C4-2B (cell line): ENCODE results near the gene SEMA5B.

ENCODE experiments used
- CTCF ChIP-seq: fragments of 450-650 bp; conservative IDR thresholded peaks from 2 replicates; pipeline ENCODE4 v1.5.1; 2017; ENCODE audit warnings: mild to moderate bottlenecking
- ZFX ChIP-seq: fragments of 450-650 bp; IDR thresholded peaks from 2 replicates; pipeline ENCODE4 v1.6.1; 2017

- TF ChIP-seq CTCF, result no peak
- no peak for TF ChIP-seq ZFX
These were observed 100.8 kb downstream of the SEMA5B start for GRCh38 chr3:122926811-122927210.
